ENCODE measurements around the gene CACNG5.

Gene CACNG5

GRCh38 chr17:66910651-66911285 is 75.9 kb downstream of the CACNG5 start:
- H3K9me3 Mint-ChIP-seq, result no peaks in the 10 kb centered on the region

DNA sequence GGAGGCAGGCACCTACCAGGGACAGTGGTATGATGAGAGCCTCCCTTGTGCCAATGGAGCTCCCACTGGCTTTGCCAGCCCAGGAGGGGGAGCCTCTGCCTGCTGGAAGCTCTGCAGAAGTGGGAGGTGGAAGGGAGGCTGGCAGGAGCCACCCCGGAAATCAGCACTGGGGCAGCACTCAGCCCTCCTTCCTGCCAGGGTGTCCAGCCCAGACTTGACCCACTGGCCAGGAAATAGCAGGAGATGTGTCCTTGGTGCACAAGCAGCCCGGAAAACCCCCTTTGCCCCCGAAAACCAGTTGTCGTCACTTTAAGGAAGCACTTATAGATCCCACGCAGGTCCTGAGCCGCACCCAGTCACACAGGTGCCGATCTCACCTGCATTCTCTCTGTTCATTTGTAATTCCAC is 80.3 kb downstream of the CACNG5 start:
- no peak overlapping the region for H3K4me3 Mint-ChIP-seq
- H3K27ac Mint-ChIP-seq, result no peak overlapping the region
- peaks cover 1% of the 10 kb centered on the region for H3K27me3 Mint-ChIP-seq (ENCODE audit: low read depth)
- no peaks in the 10 kb centered on the region for H3K9me3 Mint-ChIP-seq
- H3K36me3 Mint-ChIP-seq (ENCODE audit: low read depth), result no peaks in the 10 kb centered on the region
- DNase-seq (ENCODE audit: low spot score), result no peak
- no peaks in the 10 kb centered on the region for H3K4me1 Mint-ChIP-seq (ENCODE audit: low read depth)

More at GRCh38 chr17:66910651-66911285, 75.9 kb downstream of the CACNG5 start:
- no peak for DNase-seq (ENCODE audit: low spot score)
- Mint-ChIP-seq H3K27ac (no peak overlapping the region), H3K36me3 (ENCODE audit: low read depth) (no peaks in the 10 kb centered on the region), H3K4me1 (ENCODE audit: low read depth) (peaks cover 4% of the 10 kb centered on the region), H3K4me3 (no peak overlapping the region), H3K27me3 (ENCODE audit: low read depth) (peaks cover 7% of the 10 kb centered on the region)

- DNase-seq (ENCODE audit: low spot score), result no peak
- no peak overlapping the region for H3K4me3 Mint-ChIP-seq
- H3K27me3 Mint-ChIP-seq (ENCODE audit: low read depth), result peaks cover 4% of the 10 kb centered on the region
- H3K4me1 Mint-ChIP-seq (ENCODE audit: low read depth), result no peaks in the 10 kb centered on the region
- no peaks in the 10 kb centered on the region for H3K36me3 Mint-ChIP-seq (ENCODE audit: low read depth)
- H3K27ac Mint-ChIP-seq, result no peak overlapping the region
- H3K9me3 Mint-ChIP-seq, result no peaks in the 10 kb centered on the region
These were observed 80.9 kb downstream of the CACNG5 start for GRCh38 chr17:66915792-66916191.

DNA sequence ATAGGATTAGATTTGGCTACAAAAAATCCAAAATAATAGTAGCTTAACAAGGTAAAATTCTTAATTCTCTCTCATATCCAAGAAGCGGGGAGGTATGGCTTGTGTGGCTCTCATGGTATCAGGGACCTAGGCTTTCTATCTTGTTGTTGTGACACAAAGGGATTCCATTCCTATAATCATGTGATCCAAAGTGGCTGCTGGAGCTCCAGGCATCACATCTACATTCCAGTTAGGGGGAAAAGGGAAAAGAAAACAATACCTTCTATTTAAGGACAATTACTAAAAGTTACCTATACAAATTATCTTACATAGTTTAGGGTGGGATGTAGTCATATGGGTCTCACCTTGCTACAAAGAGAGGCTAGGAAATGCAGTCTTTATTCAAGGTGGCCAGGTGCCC is 82.0 kb downstream of the CACNG5 start:
- Mint-ChIP-seq H3K4me1 (ENCODE audit: low read depth) (no peaks in the 10 kb centered on the region), H3K27me3 (ENCODE audit: low read depth) (peaks cover 6% of the 10 kb centered on the region), H3K4me3 (no peak overlapping the region), H3K36me3 (ENCODE audit: low read depth) (no peaks in the 10 kb centered on the region), H3K27ac (no peak overlapping the region), H3K9me3 (no peaks in the 10 kb centered on the region)
- no peak for DNase-seq (ENCODE audit: low spot score)

GRCh38 chr17:66918896-66919295 is 84.0 kb downstream of the CACNG5 start:
- H3K9me3 Mint-ChIP-seq, result no peaks in the 10 kb centered on the region
- H3K4me3 Mint-ChIP-seq, result no peak overlapping the region
- DNase-seq (ENCODE audit: low spot score), result no peak
- H3K27ac Mint-ChIP-seq, result no peak overlapping the region
- no peaks in the 10 kb centered on the region for H3K36me3 Mint-ChIP-seq (ENCODE audit: low read depth)
- no peaks in the 10 kb centered on the region for H3K4me1 Mint-ChIP-seq (ENCODE audit: low read depth)
- peaks cover 17% of the 10 kb centered on the region for H3K27me3 Mint-ChIP-seq (ENCODE audit: low read depth)

- no peak overlapping the region for H3K27ac Mint-ChIP-seq
These were observed 85.5 kb downstream of the CACNG5 start for GRCh38 chr17:66920435-66920834.

DNA sequence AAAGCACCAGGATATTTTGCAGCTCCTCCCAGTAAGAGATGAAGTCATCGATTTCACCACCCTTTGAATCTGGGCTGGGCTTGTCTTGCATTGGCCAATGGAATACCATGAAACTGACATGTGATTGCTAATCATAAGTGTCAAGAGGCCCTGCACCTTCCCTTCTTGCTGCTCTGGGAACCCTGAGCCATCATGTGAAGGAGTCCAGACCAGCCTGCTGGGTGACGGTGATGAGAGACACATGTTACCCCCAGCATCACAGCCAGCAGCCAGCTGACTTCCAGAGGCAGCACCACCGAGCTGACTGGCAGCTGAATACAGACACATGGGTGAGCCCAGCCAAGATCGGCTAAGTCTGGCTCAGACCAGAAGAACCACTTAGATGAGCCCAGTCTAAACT is 86.0 kb downstream of the CACNG5 start:
- H3K4me1 Mint-ChIP-seq (ENCODE audit: low read depth), result no peaks in the 10 kb centered on the region
- H3K9me3 Mint-ChIP-seq, result no peaks in the 10 kb centered on the region
- no peak overlapping the region for H3K27ac Mint-ChIP-seq
- peaks cover 23% of the 10 kb centered on the region for H3K27me3 Mint-ChIP-seq (ENCODE audit: low read depth)
- no peak overlapping the region for H3K4me3 Mint-ChIP-seq
- H3K36me3 Mint-ChIP-seq (ENCODE audit: low read depth), result no peaks in the 10 kb centered on the region
- no peak for DNase-seq (ENCODE audit: low spot score)

More at GRCh38 chr17:66920435-66920834, 85.5 kb downstream of the CACNG5 start:
- H3K4me1 Mint-ChIP-seq (ENCODE audit: low read depth), result no peaks in the 10 kb centered on the region
- no peak overlapping the region for H3K4me3 Mint-ChIP-seq
- no peak for DNase-seq (ENCODE audit: low spot score)
- H3K36me3 Mint-ChIP-seq (ENCODE audit: low read depth), result no peaks in the 10 kb centered on the region
- H3K27me3 Mint-ChIP-seq (ENCODE audit: low read depth), result peaks cover 20% of the 10 kb centered on the region
- no peaks in the 10 kb centered on the region for H3K9me3 Mint-ChIP-seq

- no peaks in the 10 kb centered on the region for H3K9me3 Mint-ChIP-seq
- peaks cover 36% of the 10 kb centered on the region for H3K27me3 Mint-ChIP-seq (ENCODE audit: low read depth)
- no peak overlapping the region for H3K27ac Mint-ChIP-seq
- H3K4me1 Mint-ChIP-seq (ENCODE audit: low read depth), result no peaks in the 10 kb centered on the region
- no peak overlapping the region for H3K4me3 Mint-ChIP-seq
- no peaks in the 10 kb centered on the region for H3K36me3 Mint-ChIP-seq (ENCODE audit: low read depth)
- DNase-seq (ENCODE audit: low spot score), result no peak
These were observed 89.0 kb downstream of the CACNG5 start for GRCh38 chr17:66923886-66924285.

- no peak for DNase-seq (ENCODE audit: low spot score)
- H3K36me3 Mint-ChIP-seq (ENCODE audit: low read depth), result no peaks in the 10 kb centered on the region
- no peaks in the 10 kb centered on the region for H3K4me1 Mint-ChIP-seq (ENCODE audit: low read depth)
- no peaks in the 10 kb centered on the region for H3K9me3 Mint-ChIP-seq
- H3K4me3 Mint-ChIP-seq, result no peak overlapping the region
- H3K27ac Mint-ChIP-seq, result no peak overlapping the region
- H3K27me3 Mint-ChIP-seq (ENCODE audit: low read depth), result peaks cover 38% of the 10 kb centered on the region
These were observed 91.0 kb downstream of the CACNG5 start for GRCh38 chr17:66925811-66926500.

DNA sequence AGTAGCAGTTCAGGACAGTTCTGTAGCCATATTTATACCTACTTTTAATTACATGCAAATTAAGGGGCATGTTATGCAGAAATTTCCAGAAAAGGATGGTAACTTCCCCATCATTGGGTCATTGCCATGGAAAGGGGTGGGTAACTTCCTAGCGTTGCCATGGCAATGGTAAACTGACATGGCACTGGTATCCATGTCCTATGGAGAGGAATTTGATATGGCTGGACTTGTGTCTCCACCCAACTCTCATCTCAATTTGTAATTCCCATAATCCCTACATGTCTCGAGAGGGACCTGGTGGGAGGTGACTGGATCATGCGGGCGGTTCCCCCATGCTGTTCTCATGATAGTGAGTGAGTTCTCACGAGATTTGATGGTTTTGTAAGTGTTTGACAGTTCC is 94.0 kb downstream of the CACNG5 start:
- no peaks in the 10 kb centered on the region for H3K9me3 Mint-ChIP-seq
- H3K27me3 Mint-ChIP-seq (ENCODE audit: low read depth), result peaks cover 26% of the 10 kb centered on the region
- no peaks in the 10 kb centered on the region for H3K36me3 Mint-ChIP-seq (ENCODE audit: low read depth)

GRCh38 chr17:66929591-66929990 is 94.7 kb downstream of the CACNG5 start:
- Mint-ChIP-seq H3K4me1 (ENCODE audit: low read depth) (no peaks in the 10 kb centered on the region), H3K9me3 (no peaks in the 10 kb centered on the region), H3K36me3 (ENCODE audit: low read depth) (no peaks in the 10 kb centered on the region), H3K27me3 (ENCODE audit: low read depth) (peaks cover 24% of the 10 kb centered on the region), H3K4me3 (no peak overlapping the region), H3K27ac (no peak overlapping the region)
- no peak for DNase-seq (ENCODE audit: low spot score)

More for the DNA sequence above, 94.0 kb downstream of the CACNG5 start:
- no peak for DNase-seq (ENCODE audit: low spot score)
- H3K4me1 Mint-ChIP-seq (ENCODE audit: low read depth), result no peaks in the 10 kb centered on the region
- H3K27ac Mint-ChIP-seq, result no peak overlapping the region
- no peak overlapping the region for H3K4me3 Mint-ChIP-seq

DNA sequence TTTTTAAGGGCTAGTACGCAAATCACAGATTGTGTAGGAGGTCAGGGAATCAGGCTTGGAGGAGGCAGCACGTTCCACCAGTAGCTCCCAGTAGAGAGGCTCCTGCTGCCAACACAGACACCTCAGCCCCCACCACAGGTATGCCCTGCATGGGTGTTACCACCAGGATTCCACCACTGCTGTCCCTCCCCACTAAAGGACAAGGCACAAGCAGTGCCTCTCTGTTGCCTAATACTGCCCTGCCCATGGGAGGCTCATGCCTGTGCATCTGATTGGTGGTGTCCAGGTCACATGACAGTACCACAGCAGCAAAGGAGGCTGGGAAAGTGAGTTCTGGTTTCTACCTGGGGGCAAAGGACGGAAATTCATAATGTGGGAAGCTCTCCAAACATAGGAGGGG is 96.0 kb downstream of the CACNG5 start:
- no peaks in the 10 kb centered on the region for H3K36me3 Mint-ChIP-seq (ENCODE audit: low read depth)
- no peak for DNase-seq (ENCODE audit: low spot score)
- H3K9me3 Mint-ChIP-seq, result no peaks in the 10 kb centered on the region
- peaks cover 24% of the 10 kb centered on the region for H3K27me3 Mint-ChIP-seq (ENCODE audit: low read depth)
- no peak overlapping the region for H3K4me3 Mint-ChIP-seq
- H3K4me1 Mint-ChIP-seq (ENCODE audit: low read depth), result no peaks in the 10 kb centered on the region
- H3K27ac Mint-ChIP-seq, result no peak overlapping the region

DNA sequence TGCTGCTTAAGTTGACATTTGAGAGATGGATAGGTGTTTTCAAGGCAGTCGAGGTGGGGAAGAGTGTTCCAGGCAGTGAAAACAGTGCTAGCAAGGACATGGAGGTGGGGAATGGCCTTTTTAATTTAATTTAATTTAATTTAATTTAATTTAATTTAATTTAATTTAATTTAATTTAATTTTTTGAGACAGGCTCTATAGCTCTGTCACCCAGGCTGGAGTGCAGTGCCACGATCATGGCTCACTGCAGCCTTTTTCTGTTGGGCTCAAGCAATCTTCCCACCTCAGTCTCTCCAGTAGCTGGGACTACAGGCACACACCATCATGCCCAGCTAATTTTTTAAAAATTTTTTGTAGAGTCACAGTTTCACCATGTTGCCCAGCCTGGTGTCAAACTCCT is 97.4 kb downstream of the CACNG5 start:
- H3K9me3 Mint-ChIP-seq, result no peaks in the 10 kb centered on the region

DNA sequence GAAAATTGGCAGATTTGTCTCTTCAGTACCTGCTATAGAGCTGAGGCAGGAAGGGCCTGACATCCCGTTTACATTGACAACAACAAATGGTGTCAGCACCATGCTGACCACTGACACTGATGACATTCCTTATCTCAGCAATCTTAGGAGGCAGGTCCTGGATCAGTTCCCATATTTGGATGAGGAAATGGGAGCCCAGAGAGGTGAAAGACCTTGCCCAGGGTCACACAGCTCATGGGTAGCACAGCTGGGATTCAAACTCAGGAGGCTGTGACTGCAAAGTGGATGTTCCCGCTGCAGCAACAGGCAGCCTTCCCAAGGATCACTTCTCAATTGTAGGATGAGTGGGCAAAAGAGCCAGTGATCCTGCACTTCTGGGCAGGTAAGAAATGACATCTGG is 99.1 kb downstream of the CACNG5 start:
- Mint-ChIP-seq H3K27ac (no peak overlapping the region), H3K4me3 (no peak overlapping the region), H3K36me3 (ENCODE audit: low read depth) (no peaks in the 10 kb centered on the region), H3K9me3 (no peaks in the 10 kb centered on the region), H3K4me1 (ENCODE audit: low read depth) (no peaks in the 10 kb centered on the region), H3K27me3 (ENCODE audit: low read depth) (peaks cover 14% of the 10 kb centered on the region)
- no peak for DNase-seq (ENCODE audit: low spot score)

More for the DNA sequence above, 97.4 kb downstream of the CACNG5 start:
- no peaks in the 10 kb centered on the region for H3K36me3 Mint-ChIP-seq (ENCODE audit: low read depth)
- no peaks in the 10 kb centered on the region for H3K4me1 Mint-ChIP-seq (ENCODE audit: low read depth)
- H3K27ac Mint-ChIP-seq, result no peak overlapping the region
- no peak for DNase-seq (ENCODE audit: low spot score)
- H3K4me3 Mint-ChIP-seq, result no peak overlapping the region
- H3K27me3 Mint-ChIP-seq (ENCODE audit: low read depth), result peaks cover 14% of the 10 kb centered on the region
